ENCODE data around the gene TMEM138.

Gene TMEM138

DNA sequence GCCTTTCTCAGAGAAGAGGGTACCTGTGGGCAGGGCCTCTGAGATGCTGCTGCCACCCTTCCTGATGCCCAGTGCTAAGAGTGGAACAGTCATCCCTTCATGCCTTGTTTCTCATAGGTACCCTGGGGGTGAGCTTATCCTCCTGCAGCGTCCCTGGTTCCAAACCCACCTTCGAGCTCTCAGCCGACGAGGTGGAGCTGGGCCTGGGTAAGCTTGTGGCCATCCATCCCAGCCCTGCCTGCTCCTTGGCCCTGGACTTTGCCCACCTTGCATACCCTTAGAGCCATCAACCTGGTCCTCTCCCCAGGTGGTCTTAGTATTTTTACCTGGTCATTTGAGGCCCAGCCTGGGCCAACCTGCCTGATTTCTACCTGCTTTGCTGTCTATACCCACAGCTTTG, 20.5 kb upstream of the TMEM138 start:
- no peak for DNase-seq (ENCODE audit: low read depth in 4 of 4, low spot score in 1 of 4)

GRCh38 chr11:61342207-61342803, 19.9 kb upstream of the TMEM138 start:
- no peak for DNase-seq (ENCODE audit: low read depth in 4 of 4, low spot score in 1 of 4)

GRCh38 chr11:61343792-61344745, 18.1 kb upstream of the TMEM138 start:
- DNase-seq (ENCODE audit: low read depth in 4 of 4, low spot score in 1 of 4), result no peak

- DNase-seq (ENCODE audit: low read depth in 4 of 4, low spot score in 1 of 4), result no peak
Observed at GRCh38 chr11:61345170-61345610, 17.0 kb upstream of the TMEM138 start.

DNA sequence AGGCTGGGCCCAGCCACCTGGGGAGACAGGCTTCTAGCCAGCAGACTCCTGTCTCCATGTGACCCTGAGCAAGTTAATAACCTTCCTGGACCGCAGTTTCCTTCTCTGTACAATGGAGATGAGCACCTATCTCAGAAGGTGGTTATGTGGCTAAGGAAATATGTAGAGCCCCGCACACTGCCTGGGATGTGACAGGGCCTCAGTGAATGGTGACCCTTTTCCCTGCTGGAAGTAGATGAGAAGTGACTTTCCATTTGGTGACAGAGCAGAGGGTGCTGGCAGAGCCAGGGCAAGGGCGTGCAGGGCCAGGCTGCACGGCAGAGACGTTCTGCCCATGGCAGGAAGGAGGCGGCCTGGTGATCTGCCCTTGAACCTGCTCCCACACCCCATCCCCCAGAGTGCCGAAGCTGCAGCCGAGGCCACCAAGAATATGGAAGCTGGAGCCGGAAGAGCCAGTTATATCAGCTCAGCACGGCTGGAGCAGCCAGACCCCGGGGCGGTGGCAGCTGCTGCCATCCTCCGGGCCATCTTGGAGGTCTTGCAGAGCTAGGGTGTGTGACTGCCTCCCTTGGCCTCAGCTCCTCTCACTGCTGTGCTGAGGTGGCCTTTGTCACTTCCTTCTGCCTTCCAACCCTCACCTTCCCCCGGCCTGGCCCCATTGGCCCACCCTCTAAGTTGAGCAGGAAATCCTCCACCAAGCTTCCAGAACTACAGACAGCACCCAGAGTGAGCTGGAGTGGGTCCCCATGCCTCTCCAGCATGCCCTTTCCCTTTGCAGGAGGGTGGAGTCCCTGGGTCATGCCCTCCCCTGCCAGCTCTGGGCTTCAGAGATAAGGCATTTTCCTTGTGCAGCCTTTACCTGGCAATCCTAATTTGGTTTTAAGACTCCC, 16.0 kb upstream of the TMEM138 start:
- DNase-seq (ENCODE audit: low read depth in 4 of 4, low spot score in 1 of 4), result no peak

- no peak for DNase-seq (ENCODE audit: low read depth in 4 of 4, low spot score in 1 of 4)
Observed at GRCh38 chr11:61347916-61348461, 14.2 kb upstream of the TMEM138 start.

DNA sequence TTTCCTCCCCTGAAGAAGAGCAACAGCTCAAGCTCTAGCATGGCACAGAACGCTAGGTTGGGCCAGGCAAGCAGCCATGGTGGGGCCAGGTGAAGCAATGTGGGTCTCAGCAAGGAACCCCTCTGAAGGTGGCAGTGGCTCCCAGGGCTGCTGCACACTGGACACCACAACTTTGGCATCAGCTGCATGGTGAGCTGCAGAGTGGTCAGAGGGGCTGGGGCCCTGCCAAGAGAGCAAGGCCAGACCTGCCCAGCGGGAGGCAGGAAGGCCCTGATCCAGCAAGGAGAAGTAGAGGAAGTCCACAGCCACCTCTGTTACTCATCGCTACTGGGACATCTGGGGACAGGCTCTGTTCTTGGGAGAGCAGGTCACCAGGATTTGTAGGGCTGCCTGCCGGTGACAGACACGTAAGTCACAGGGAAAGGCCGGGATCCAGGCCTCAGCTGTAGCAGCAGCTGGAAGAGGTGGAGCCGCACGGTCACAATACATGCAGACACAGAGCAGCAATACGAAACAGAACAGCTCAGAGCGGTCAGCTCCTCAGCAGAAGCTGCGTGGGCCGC, 12.9 kb upstream of the TMEM138 start:
- no peak for DNase-seq (ENCODE audit: low read depth in 4 of 4, low spot score in 1 of 4)

- DNase-seq (ENCODE audit: low read depth in 4 of 4, low spot score in 1 of 4), result no peak
Observed at GRCh38 chr11:61349916-61350315, 12.3 kb upstream of the TMEM138 start.

DNA sequence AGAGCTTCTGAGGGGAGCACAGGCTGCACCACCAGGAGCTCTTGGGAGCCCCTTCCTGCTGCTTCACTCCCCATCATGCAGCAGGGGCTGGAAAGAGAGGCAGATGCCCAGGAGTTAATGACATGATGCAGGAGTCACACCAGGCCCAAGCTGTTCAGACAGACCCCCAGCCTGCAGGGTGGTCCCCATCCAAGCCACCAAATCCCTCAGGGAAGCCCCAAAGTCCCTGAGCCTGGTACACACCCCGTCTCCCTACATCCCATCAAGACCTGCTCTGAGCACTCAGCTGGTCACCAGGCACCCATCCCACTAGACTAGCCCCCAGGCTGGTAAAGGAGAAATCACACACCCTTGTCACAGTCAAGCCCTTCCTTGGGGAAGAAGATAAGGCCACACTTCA, 11.8 kb upstream of the TMEM138 start:
- no peak for DNase-seq (ENCODE audit: low read depth in 4 of 4, low spot score in 1 of 4)

DNA sequence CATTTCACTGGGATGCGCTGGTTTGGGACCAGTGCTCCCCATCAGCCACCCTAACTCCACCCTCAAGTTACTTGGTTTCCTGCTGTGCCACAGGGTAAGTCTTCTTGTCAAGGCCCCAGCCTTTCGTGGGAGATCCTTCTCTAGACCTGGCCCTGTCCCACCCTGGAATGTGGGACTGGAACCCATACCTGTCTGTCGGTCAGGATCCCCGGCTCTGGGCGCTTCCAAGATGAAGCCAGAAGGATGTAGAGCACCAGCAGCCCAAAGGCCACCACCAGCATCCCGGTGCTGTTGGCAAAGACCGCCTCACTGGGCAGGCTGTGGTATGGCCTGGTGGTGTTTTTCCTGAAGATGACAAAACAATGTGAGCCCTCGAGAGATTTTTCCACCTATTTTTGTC, 11.4 kb upstream of the TMEM138 start:
- DNase-seq (ENCODE audit: low read depth in 4 of 4, low spot score in 1 of 4), result no peak

DNA sequence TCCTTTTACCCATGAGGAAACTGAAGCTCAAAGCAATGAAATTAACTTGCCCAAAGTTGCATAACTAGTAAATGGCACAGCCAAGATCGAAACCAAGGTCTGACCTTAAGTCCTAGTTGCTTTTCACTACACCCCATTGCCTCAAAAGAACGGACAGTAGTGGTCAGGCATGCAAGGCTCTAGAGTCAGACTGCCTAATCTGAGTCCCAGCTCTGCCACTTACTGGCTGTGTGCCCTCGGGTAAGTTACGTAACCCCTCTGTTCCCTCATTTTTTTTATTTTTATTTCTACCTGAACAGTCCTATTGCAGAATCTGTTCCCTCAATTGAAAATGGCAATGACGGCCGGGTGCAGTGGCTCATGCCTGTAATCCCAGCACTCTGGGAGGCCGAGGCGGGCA, 10.1 kb upstream of the TMEM138 start:
- DNase-seq (ENCODE audit: low read depth in 4 of 4, low spot score in 1 of 4), result no peak

GRCh38 chr11:61353131-61354067, 8.8 kb upstream of the TMEM138 start:
- DNase-seq (ENCODE audit: low read depth in 4 of 4, low spot score in 1 of 4), result no peak

- DNase-seq (ENCODE audit: low read depth in 4 of 4, low spot score in 1 of 4), result no peak
Observed at GRCh38 chr11:61354208-61354607, 8.0 kb upstream of the TMEM138 start.

GRCh38 chr11:61356706-61357105, 5.5 kb upstream of the TMEM138 start:
- no peak for DNase-seq (ENCODE audit: low read depth in 4 of 4, low spot score in 1 of 4)

DNA sequence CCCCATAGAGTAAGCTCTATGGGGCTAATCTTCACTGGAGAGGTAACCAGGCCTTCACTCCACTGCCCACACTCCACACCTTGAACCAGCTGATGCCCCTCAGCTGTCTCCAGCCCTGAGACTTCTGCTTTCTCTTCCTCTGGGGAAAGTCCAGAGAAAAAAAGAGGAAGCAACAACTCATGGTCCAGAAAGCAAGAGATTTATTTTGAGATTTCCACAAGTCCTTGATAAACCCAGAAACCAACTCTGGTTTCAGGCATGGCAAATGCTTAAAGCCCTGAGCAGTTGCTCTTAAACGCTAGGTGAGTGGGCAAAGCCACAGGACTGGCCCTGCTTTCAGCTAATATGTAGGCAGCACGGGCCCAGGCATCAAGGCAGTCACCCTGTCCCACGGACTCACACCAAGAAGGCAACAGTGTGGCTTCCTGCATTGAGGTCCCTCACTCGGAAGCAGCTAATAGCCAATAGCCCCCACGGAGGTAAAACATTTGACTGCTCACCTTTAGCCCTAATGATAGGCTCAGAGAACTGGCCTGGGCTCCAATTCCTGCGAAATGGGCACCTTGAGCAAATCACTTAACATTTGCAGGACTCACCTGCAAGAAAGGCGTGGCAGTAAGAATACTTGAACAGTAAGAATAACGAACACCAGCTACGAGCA, 4.8 kb upstream of the TMEM138 start:
- no peak for DNase-seq (ENCODE audit: low read depth in 4 of 4, low spot score in 1 of 4)

DNA sequence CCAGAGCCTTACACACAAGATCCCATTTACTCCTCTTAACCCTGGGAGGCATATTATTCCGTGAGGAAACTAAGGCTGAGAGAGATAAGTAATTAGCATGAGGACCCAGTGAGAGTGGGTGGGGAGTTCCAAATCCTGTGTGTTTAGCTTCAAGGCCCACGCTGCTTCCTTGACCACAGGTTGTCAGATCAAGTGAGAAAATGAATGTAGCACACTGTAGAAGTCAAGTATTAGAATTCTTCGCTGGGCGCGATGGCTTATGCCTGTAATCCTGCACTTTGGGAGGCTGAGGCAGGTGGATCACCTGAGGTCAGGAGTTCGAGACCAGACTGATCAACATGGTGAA, 4.3 kb upstream of the TMEM138 start:
- no peak for DNase-seq (ENCODE audit: low read depth in 4 of 4, low spot score in 1 of 4)

DNA sequence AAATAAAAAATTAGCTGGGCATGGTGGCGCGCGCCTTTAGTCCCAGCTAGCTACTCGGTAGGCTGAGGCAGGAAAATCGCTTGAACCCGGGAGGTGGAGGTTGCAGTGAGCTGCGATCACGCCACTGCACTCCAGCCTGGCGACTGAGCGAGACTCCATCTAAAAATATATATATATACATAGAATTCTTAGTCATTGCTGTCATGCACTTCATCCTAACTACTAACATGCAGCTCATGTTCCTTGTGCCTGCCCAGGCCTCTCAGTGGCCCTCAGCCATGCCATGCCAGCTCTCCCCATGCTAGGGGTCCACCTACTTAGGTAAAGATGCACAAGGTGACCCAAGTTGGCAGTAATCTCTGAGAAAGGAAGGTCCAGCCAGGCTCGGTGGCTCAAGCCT, 3.6 kb upstream of the TMEM138 start:
- no peak for DNase-seq (ENCODE audit: low read depth in 4 of 4, low spot score in 1 of 4)

DNA sequence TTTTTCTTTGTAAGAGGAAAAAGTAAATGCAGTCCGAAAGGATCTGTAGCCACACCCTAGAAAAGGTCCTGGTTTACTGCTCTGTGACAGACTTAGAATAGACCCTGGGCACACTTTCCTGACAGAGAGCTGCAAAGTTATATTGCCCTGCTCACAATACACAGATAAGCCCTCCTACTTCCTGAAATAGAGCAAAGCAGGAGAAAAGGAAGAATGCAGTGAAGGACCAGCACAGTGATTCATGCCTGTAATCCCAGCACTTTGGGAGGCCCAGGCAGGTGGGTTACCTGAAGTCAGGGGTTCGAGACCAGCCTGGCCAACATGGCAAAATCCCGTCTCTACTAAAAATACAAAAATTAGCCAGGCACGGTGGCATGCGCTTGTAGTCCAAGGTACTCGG, 2.7 kb upstream of the TMEM138 start:
- no peak for DNase-seq (ENCODE audit: low read depth in 4 of 4, low spot score in 1 of 4)

DNA sequence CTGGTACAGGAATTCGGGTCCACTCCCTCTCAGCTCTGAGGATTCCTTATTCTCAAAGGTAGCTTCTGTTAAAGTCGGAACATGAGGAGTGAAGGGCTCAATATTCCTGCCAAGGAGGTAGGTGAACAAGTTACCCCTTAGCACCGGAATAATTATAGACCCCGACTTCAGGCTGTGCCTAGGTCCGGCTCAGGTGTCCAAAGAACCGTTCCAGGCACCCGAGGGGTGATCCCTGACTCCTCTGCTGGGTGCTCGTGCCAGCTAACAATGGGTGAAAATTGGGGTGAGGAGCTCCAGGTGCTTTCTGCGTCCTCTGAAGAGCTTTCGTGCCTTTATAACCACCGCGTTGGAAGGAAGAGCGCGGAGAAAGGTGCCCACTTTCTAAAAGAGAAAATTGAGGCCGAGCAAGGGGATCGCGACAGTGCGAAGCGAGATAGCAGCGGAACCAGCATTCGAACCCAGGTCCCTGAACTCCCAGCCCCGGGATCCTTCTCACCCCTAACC, 885 bp upstream of the TMEM138 start:
- DNase-seq (ENCODE audit: low read depth in 4 of 4, low spot score in 1 of 4), result no peak

Measured in stimulated activated CD4-positive, alpha-beta T cell treated with anti-CD3 and anti-CD28 coated beads, Interleukin-1b, Interleukin-23, amount 100 ng/mL, for 24 hours (primary cell).